Memory B cell (primary cell): ENCODE measurements around the gene MFAP5.

Experiments
- ATAC-seq: fragments of 150-1000 bp; cut with Tn5 transposase; 2 replicates; pipeline ENCODE4 v1.10.0; 2021; ENCODE audit warnings: low read depth, mild to moderate bottlenecking, moderate library complexity
- DNase-seq, 2 donors: peaks; one replicate each; pipeline ENCODE4 v3.0.0; 2022; ENCODE audit warnings: low spot score in 2 of 2
- H3K27ac Mint-ChIP-seq: one replicate; pipeline ENCODE4 v1.8.0; 2022; ENCODE audit warnings: mild to moderate bottlenecking, moderate library complexity, mixed read lengths
- H3K27me3 Mint-ChIP-seq: one replicate; pipeline ENCODE4 v1.8.0; 2022; ENCODE audit warnings: mixed read lengths
- H3K36me3 Mint-ChIP-seq: one replicate; pipeline ENCODE4 v1.8.0; 2022; ENCODE audit warnings: mild to moderate bottlenecking, mixed read lengths
- H3K4me1 Mint-ChIP-seq: one replicate; pipeline ENCODE4 v1.8.0; 2022; ENCODE audit warnings: mixed read lengths
- H3K4me3 Mint-ChIP-seq: one replicate; pipeline ENCODE4 v1.8.0; 2022; ENCODE audit warnings: mild to moderate bottlenecking, moderate library complexity, mixed read lengths
- H3K9me3 Mint-ChIP-seq: one replicate; pipeline ENCODE4 v1.8.0; 2022; ENCODE audit warnings: mixed read lengths

MFAP5 gene

GRCh38 chr12:8662593-8662992, at the start of gene MFAP5:
TSS of gene MFAP5 (minus strand) at chr12:8662826. CDS start at chr12:8662104, 722 bp downstream.
- peaks cover 2% of the 10 kb centered on the region for H3K36me3 Mint-ChIP-seq
- DNase-seq (no peak), ATAC-seq (no peak)
- peaks cover 3% of the 10 kb centered on the region for H3K4me1 Mint-ChIP-seq
- H3K4me3 Mint-ChIP-seq: no peak within 1 kb of the TSS
- H3K9me3 Mint-ChIP-seq: no peaks in the 10 kb centered on the region
- H3K27me3 Mint-ChIP-seq: peaks cover 2% of the 10 kb centered on the region
- no peak within 1 kb of the TSS for H3K27ac Mint-ChIP-seq

- Mint-ChIP-seq H3K27me3 (no peaks in the 10 kb centered on the region), H3K4me3 (peak overlapping the region; percentile 27), H3K36me3 (peaks cover 4% of the 10 kb centered on the region), H3K27ac (no peak overlapping the region), H3K9me3 (no peaks in the 10 kb centered on the region), H3K4me1 (peaks cover 3% of the 10 kb centered on the region)
- ATAC-seq (peak; percentile 51), DNase-seq (no peak)
Measured at GRCh38 chr12:8709124-8709830, 46.7 kb upstream of the MFAP5 start.

GRCh38 chr12:8702159-8702558, 39.5 kb upstream of the MFAP5 start:
- Mint-ChIP-seq H3K4me1 (peaks cover 9% of the 10 kb centered on the region), H3K4me3 (no peak overlapping the region), H3K27me3 (no peaks in the 10 kb centered on the region), H3K9me3 (no peaks in the 10 kb centered on the region), H3K27ac (no peak overlapping the region), H3K36me3 (peaks cover 3% of the 10 kb centered on the region)
- ATAC-seq: no peak
- no peak for DNase-seq

- Mint-ChIP-seq H3K36me3 (peaks cover 2% of the 10 kb centered on the region), H3K4me1 (peaks cover 14% of the 10 kb centered on the region), H3K27me3 (no peaks in the 10 kb centered on the region), H3K4me3 (no peak overlapping the region), H3K27ac (no peak overlapping the region), H3K9me3 (no peaks in the 10 kb centered on the region)
- ATAC-seq: no peak
- DNase-seq: no peak
Measured at GRCh38 chr12:8701046-8701660, 38.5 kb upstream of the MFAP5 start.

GRCh38 chr12:8699714-8700113, 37.1 kb upstream of the MFAP5 start:
- Mint-ChIP-seq H3K4me3 (peak overlapping the region; percentile 60), H3K36me3 (peaks cover 2% of the 10 kb centered on the region), H3K27me3 (no peaks in the 10 kb centered on the region), H3K4me1 (peaks cover 14% of the 10 kb centered on the region), H3K9me3 (no peaks in the 10 kb centered on the region), H3K27ac (peak overlapping the region; percentile 36)
- DNase-seq: no peak
- ATAC-seq: no peak

- Mint-ChIP-seq H3K4me3 (peak overlapping the region; percentile 99), H3K9me3 (no peaks in the 10 kb centered on the region), H3K36me3 (peaks cover 2% of the 10 kb centered on the region), H3K27ac (peak overlapping the region; percentile 97), H3K4me1 (peaks cover 14% of the 10 kb centered on the region), H3K27me3 (no peaks in the 10 kb centered on the region)
- DNase-seq: no peak
- no peak for ATAC-seq
Measured at GRCh38 chr12:8698879-8699278, 36.3 kb upstream of the MFAP5 start.

GRCh38 chr12:8698132-8698851, 35.7 kb upstream of the MFAP5 start:
- Mint-ChIP-seq H3K4me1 (peaks cover 14% of the 10 kb centered on the region), H3K36me3 (peaks cover 2% of the 10 kb centered on the region), H3K4me3 (peak overlapping the region; percentile 99), H3K9me3 (no peaks in the 10 kb centered on the region), H3K27ac (peak overlapping the region; percentile 97), H3K27me3 (no peaks in the 10 kb centered on the region)
- DNase-seq (peak; percentile 52 to 64), ATAC-seq (peak; percentile 67)

GRCh38 chr12:8697476-8698131, 35.0 kb upstream of the MFAP5 start, which contains the start of gene RIMKLB:
TSS of gene RIMKLB (plus strand) at chr12:8697991. CDS start at chr12:8713867, 15,876 bp downstream.
- DNase-seq (peak; percentile 65 to 66), ATAC-seq (peak; percentile 80)
- H3K36me3 Mint-ChIP-seq: peaks cover 2% of the 10 kb centered on the region
- peak within 1 kb of the TSS; percentile 97 for H3K27ac Mint-ChIP-seq
- H3K4me3 Mint-ChIP-seq: peak within 1 kb of the TSS; percentile 99
- H3K4me1 Mint-ChIP-seq: peaks cover 16% of the 10 kb centered on the region
- no peaks in the 10 kb centered on the region for H3K9me3 Mint-ChIP-seq
- H3K27me3 Mint-ChIP-seq: no peaks in the 10 kb centered on the region

- ATAC-seq (peak; percentile 13), DNase-seq (no peak)
- peaks cover 21% of the 10 kb centered on the region for H3K4me1 Mint-ChIP-seq
- peaks cover 2% of the 10 kb centered on the region for H3K36me3 Mint-ChIP-seq
- H3K27me3 Mint-ChIP-seq: no peaks in the 10 kb centered on the region
- no peaks in the 10 kb centered on the region for H3K9me3 Mint-ChIP-seq
- H3K4me3 Mint-ChIP-seq: peak overlapping the region; percentile 99
- H3K27ac Mint-ChIP-seq: peak overlapping the region; percentile 97
Measured at GRCh38 chr12:8697120-8697475, 34.5 kb upstream of the MFAP5 start.

GRCh38 chr12:8696442-8697090, 33.9 kb upstream of the MFAP5 start:
- peak overlapping the region; percentile 99 for H3K4me3 Mint-ChIP-seq
- H3K36me3 Mint-ChIP-seq: peaks cover 2% of the 10 kb centered on the region
- peak overlapping the region; percentile 97 for H3K27ac Mint-ChIP-seq
- H3K9me3 Mint-ChIP-seq: no peaks in the 10 kb centered on the region
- peaks cover 1% of the 10 kb centered on the region for H3K27me3 Mint-ChIP-seq
- DNase-seq (no peak), ATAC-seq (no peak)
- peaks cover 21% of the 10 kb centered on the region for H3K4me1 Mint-ChIP-seq

GRCh38 chr12:8695116-8695515, 32.5 kb upstream of the MFAP5 start:
- DNase-seq (no peak), ATAC-seq (no peak)
- Mint-ChIP-seq H3K9me3 (no peaks in the 10 kb centered on the region), H3K4me3 (no peak overlapping the region), H3K27me3 (peaks cover 1% of the 10 kb centered on the region), H3K27ac (no peak overlapping the region), H3K4me1 (peaks cover 18% of the 10 kb centered on the region), H3K36me3 (peaks cover 2% of the 10 kb centered on the region)

GRCh38 chr12:8692573-8692972, 29.9 kb upstream of the MFAP5 start:
- Mint-ChIP-seq H3K27me3 (peaks cover 6% of the 10 kb centered on the region), H3K9me3 (no peaks in the 10 kb centered on the region), H3K4me3 (no peak overlapping the region), H3K36me3 (no peaks in the 10 kb centered on the region), H3K27ac (peak overlapping the region; percentile 32), H3K4me1 (peaks cover 12% of the 10 kb centered on the region)
- ATAC-seq: no peak
- no peak for DNase-seq

- no peak for ATAC-seq
- H3K36me3 Mint-ChIP-seq: no peaks in the 10 kb centered on the region
- H3K9me3 Mint-ChIP-seq: no peaks in the 10 kb centered on the region
- H3K27ac Mint-ChIP-seq: no peak overlapping the region
- peaks cover 6% of the 10 kb centered on the region for H3K27me3 Mint-ChIP-seq
- H3K4me1 Mint-ChIP-seq: peaks cover 7% of the 10 kb centered on the region
- DNase-seq: no peak
- H3K4me3 Mint-ChIP-seq: no peak overlapping the region
Measured at GRCh38 chr12:8689681-8690080, 27.1 kb upstream of the MFAP5 start.
